Stimulated activated CD8-positive, alpha-beta memory T cell treated with anti-CD3 and anti-CD28 coated beads, Interleukin-4, amount 100 ng/mL, for 24 hours (primary cell): Measurements from ENCODE around the gene MYPN.
"Not testable (repeated sequence)": the region's sequence is repeated elsewhere in the genome, so short reads cannot be mapped to it uniquely, and the experiment has no call there.

Source experiments
- DNase-seq: peaks from one replicate; pipeline ENCODE4 v3.0.0-alpha.2; 2020; ENCODE audit warnings: low read depth

Gene MYPN

GRCh38 chr10:68176797-68177196 lies 67.5 kb downstream of the MYPN start:
- no peak for DNase-seq

GRCh38 chr10:68178592-68178991 lies 69.3 kb downstream of the MYPN start:
- DNase-seq: no peak

- no peak for DNase-seq
Measured at GRCh38 chr10:68179016-68179415, 69.7 kb downstream of the MYPN start.

GRCh38 chr10:68180490-68180889 lies 71.2 kb downstream of the MYPN start:
- no peak for DNase-seq

- no peak for DNase-seq
Measured at GRCh38 chr10:68184546-68184945, 75.3 kb downstream of the MYPN start.

- DNase-seq: no peak
Measured at GRCh38 chr10:68185085-68185484, 75.8 kb downstream of the MYPN start.

GRCh38 chr10:68188835-68189234 lies 79.5 kb downstream of the MYPN start:
- no peak for DNase-seq

- DNase-seq: no peak
Measured at GRCh38 chr10:68192113-68192512, 82.8 kb downstream of the MYPN start.

GRCh38 chr10:68194290-68194689 lies 85.0 kb downstream of the MYPN start:
- no peak for DNase-seq

GRCh38 chr10:68195776-68196175 lies 86.5 kb downstream of the MYPN start:
- DNase-seq: not testable (repeated sequence)

- DNase-seq: no peak
Measured at GRCh38 chr10:68196701-68197100, 87.4 kb downstream of the MYPN start.

GRCh38 chr10:68202960-68203353 lies 93.7 kb downstream of the MYPN start:
- no peak for DNase-seq

GRCh38 chr10:68208424-68209042 lies 99.2 kb downstream of the MYPN start:
- DNase-seq: no peak

GRCh38 chr10:68211669-68212068 lies 102.4 kb downstream of the MYPN start:
- no peak for DNase-seq

GRCh38 chr10:68212721-68213352 lies 103.5 kb downstream of the MYPN start:
- DNase-seq: no peak

GRCh38 chr10:68218786-68219185 lies 109.5 kb downstream of the MYPN start:
- DNase-seq: no peak

GRCh38 chr10:68221196-68221595 lies 111.9 kb downstream of the MYPN start:
- DNase-seq: no peak

GRCh38 chr10:68222391-68222790 lies 113.1 kb downstream of the MYPN start:
- no peak for DNase-seq

GRCh38 chr10:68223535-68224165 lies 114.4 kb downstream of the MYPN start:
- no peak for DNase-seq

GRCh38 chr10:68224810-68225209 lies 115.5 kb downstream of the MYPN start:
- DNase-seq: no peak

- DNase-seq: no peak
Measured at GRCh38 chr10:68230268-68230667, 121.0 kb downstream of the MYPN start.

- DNase-seq: peak; percentile 18
Measured at GRCh38 chr10:68231106-68231816, 122.0 kb downstream of the MYPN start.

GRCh38 chr10:68231817-68232251 lies 122.5 kb downstream of the MYPN start, which contains the start of gene ATOH7:
Gene ATOH7 (minus strand): TSS chr10:68232113. CDS start chr10:68231677, 436 bp downstream.
- DNase-seq: no peak
